Parathyroid adenoma (tissue), 2 donors: ENCODE results near the gene NIP7.

Experiments
- H2AFZ ChIP-seq: fragments of 300-600 bp; sonication (generic); one replicate; pipeline ENCODE4 v1.7.0; 2017; ENCODE audit warnings: antibody characterized with exemption, mild to moderate bottlenecking
- H3K27ac ChIP-seq: fragments of 300-600 bp; sonication (generic); one replicate; pipeline ENCODE4 v1.7.0; 2017
- H3K27me3 ChIP-seq: fragments of 300-600 bp; sonication (generic); one replicate; pipeline ENCODE4 v1.7.0; 2017; ENCODE audit warnings: low read length; ENCODE audit not compliant: control insufficient read depth, insufficient read depth
- H3K36me3 ChIP-seq: fragments of 300-600 bp; sonication (generic); one replicate; pipeline ENCODE4 v1.7.0; 2017; ENCODE audit warnings: low read length; ENCODE audit not compliant: control insufficient read depth, insufficient read depth
- H3K4me1 ChIP-seq: fragments of 300-600 bp; sonication (generic); one replicate; pipeline ENCODE4 v1.7.0; 2017; ENCODE audit warnings: control low read depth
- H3K4me2 ChIP-seq: fragments of 300-600 bp; sonication (generic); one replicate; pipeline ENCODE4 v1.7.0; 2017; ENCODE audit warnings: low read length
- H3K4me3 ChIP-seq: fragments of 300-600 bp; sonication (generic); one replicate; pipeline ENCODE4 v1.7.0; 2017; ENCODE audit warnings: low read depth, low read length
- H3K79me2 ChIP-seq: fragments of 300-600 bp; sonication (generic); one replicate; pipeline ENCODE4 v1.7.0; 2017; ENCODE audit warnings: control low read depth
- H3K9ac ChIP-seq: fragments of 300-600 bp; sonication (generic); one replicate; pipeline ENCODE4 v1.7.0; 2017; ENCODE audit warnings: mild to moderate bottlenecking
- H3K9me3 ChIP-seq: fragments of 300-600 bp; sonication (generic); one replicate; pipeline ENCODE4 v1.7.0; 2017; ENCODE audit warnings: low read length; ENCODE audit not compliant: control insufficient read depth
- CTCF ChIP-seq: fragments of 300-600 bp; sonication (generic); IDR thresholded peaks from one replicate; pipeline ENCODE4 v1.7.0; 2017; ENCODE audit warnings: antibody characterized with exemption, mild to moderate bottlenecking
- donor health status: primary hyperparathyroidism.

NIP7 gene

DNA sequence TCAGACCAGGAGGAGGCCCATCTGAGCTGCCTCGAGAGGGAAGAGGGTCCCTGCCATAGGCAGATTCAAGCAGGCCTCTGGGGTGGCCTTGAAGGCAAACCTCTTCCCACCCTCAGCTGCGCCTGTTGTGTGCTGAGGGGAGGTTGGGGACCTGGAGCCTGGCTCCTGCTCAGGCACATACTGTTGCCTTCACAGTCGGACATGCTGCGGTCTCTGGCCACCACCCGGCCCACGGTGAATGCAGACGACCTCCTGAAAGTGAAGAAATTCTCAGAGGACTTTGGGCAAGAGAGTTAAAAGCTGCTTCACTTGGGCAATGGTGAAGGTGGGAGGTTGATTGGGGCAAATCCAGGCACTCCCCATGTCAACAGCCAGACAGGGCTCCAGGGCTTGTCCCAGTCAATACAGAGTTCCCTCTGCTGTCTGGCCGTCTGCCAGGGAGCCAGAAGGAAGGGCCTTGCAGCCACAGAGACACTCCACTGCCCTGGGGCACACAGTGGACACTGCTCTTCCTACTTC is 15.5 kb upstream of the NIP7 start:
- H3K27ac ChIP-seq: no peak overlapping the region
- no peaks in the 10 kb centered on the region for H3K36me3 ChIP-seq

GRCh38 chr16:69324585-69325253 is 14.9 kb upstream of the NIP7 start:
- Histone ChIP-seq H3K79me2 (peaks cover 29% of the 10 kb centered on the region), H3K4me2 (peak overlapping the region; percentile 16), H3K27me3 (no peaks in the 10 kb centered on the region), H3K9ac (no peak overlapping the region), H3K4me1 (peaks cover 27% of the 10 kb centered on the region), H3K36me3 (no peaks in the 10 kb centered on the region), H3K27ac (peak overlapping the region; percentile 21), H3K4me3 (no peak overlapping the region), H3K9me3 (no peaks in the 10 kb centered on the region), H2AFZ (no peak overlapping the region)
- no peak for TF ChIP-seq CTCF

More for the DNA sequence above, 15.5 kb upstream of the NIP7 start:
- Histone ChIP-seq H3K27me3 (no peaks in the 10 kb centered on the region), H3K4me1 (peaks cover 23% of the 10 kb centered on the region), H2AFZ (no peak overlapping the region), H3K9ac (no peak overlapping the region), H3K79me2 (peaks cover 24% of the 10 kb centered on the region), H3K9me3 (no peaks in the 10 kb centered on the region), H3K4me2 (peak overlapping the region; percentile 24), H3K4me3 (no peak overlapping the region)
- TF ChIP-seq CTCF: no peak

- H3K9me3 ChIP-seq: no peaks in the 10 kb centered on the region
- H2AFZ ChIP-seq: no peak overlapping the region
- H3K4me2 ChIP-seq: peak overlapping the region; percentile 84
- H3K27ac ChIP-seq: peak overlapping the region; percentile 81
- no peak for TF ChIP-seq CTCF
- H3K79me2 ChIP-seq: peaks cover 21% of the 10 kb centered on the region
- peak overlapping the region; percentile 52 for H3K4me3 ChIP-seq
- H3K27me3 ChIP-seq: no peaks in the 10 kb centered on the region
- no peak overlapping the region for H3K9ac ChIP-seq
- peaks cover 27% of the 10 kb centered on the region for H3K4me1 ChIP-seq
- no peaks in the 10 kb centered on the region for H3K36me3 ChIP-seq
Measured at GRCh38 chr16:69325784-69326171, 13.8 kb upstream of the NIP7 start.

GRCh38 chr16:69326172-69326873 is 13.2 kb upstream of the NIP7 start:
- no peak overlapping the region for H2AFZ ChIP-seq

More at GRCh38 chr16:69326172-69326873, 13.2 kb upstream of the NIP7 start:
- H3K79me2 ChIP-seq: peaks cover 17% of the 10 kb centered on the region
- H3K9ac ChIP-seq: no peak overlapping the region
- H3K27me3 ChIP-seq: no peaks in the 10 kb centered on the region
- no peak for TF ChIP-seq CTCF
- peak overlapping the region; percentile 84 for H3K4me2 ChIP-seq
- no peaks in the 10 kb centered on the region for H3K9me3 ChIP-seq
- peak overlapping the region; percentile 81 for H3K27ac ChIP-seq
- peak overlapping the region; percentile 52 for H3K4me3 ChIP-seq
- peaks cover 27% of the 10 kb centered on the region for H3K4me1 ChIP-seq
- no peaks in the 10 kb centered on the region for H3K36me3 ChIP-seq
